Ovary (tissue), 3 donors: ENCODE results near the gene EML2.

Source experiments
- CTCF ChIP-seq, 3 donors: fragments of 450-650 bp in 2 of 3; fragments of 200-600 bp in 1 of 3; IDR thresholded peaks; one replicate each; pipeline versions ENCODE4 v1.5.1 to v1.8.0; 2016 to 2022; ENCODE audit warnings: antibody characterized with exemption in 3 of 3, mild to moderate bottlenecking in 1 of 3
- EP300 ChIP-seq: sonication (generic); formaldehyde crosslinking; IDR thresholded peaks from one replicate; pipeline ENCODE4 v1.6.1; 2017; ENCODE audit warnings: antibody characterized with exemption
- POLR2A ChIP-seq: fragments of 450-650 bp; IDR thresholded peaks from one replicate; pipeline ENCODE4 v1.6.1; 2017; ENCODE audit warnings: antibody characterized with exemption, mild to moderate bottlenecking, moderate library complexity
- donor health status: DM: no; HTN: no; CAD: no.

GRCh38 chr19:45590300-45591003 lies 48.7 kb downstream of the EML2 start:
- TF ChIP-seq CTCF (IDR thresholded peaks at IDR 0.05): no peak
- TF ChIP-seq POLR2A: no peak
- TF ChIP-seq EP300: no peak
